H1 (cell line): ENCODE data around the gene PAFAH1B1. TPM values are rescaled to one million over a fixed set of nuclear protein-coding genes. Genes with fewer than 3 reads are reported as not detected.

ENCODE experiments used
- CTCF ChIA-PET: fragments of 300-600 bp; sonication (Branson Sonifier 250); formaldehyde crosslinking; loops from one replicate; lab custom pipeline; 2021; ENCODE audit not compliant: partially characterized antibody; lab: Charles Lee
- POLR2A ChIA-PET: fragments of 300-600 bp; sonication (Branson Sonifier 250); formaldehyde crosslinking; loops from one replicate; lab custom pipeline; 2021; ENCODE audit warnings: inconsistent platforms; ENCODE audit not compliant: partially characterized antibody; lab: Charles Lee
- DNase-seq, 2 experiments: peaks; one replicate each; pipeline versions ENCODE4 v3.0.0 to v3.0.0-alpha.2; 2010 to 2022; ENCODE audit warnings: low spot score in 2 of 2, low read depth in 1 of 2, mixed read lengths in 1 of 2
- FAIRE-seq: peaks from 2 replicates; lab custom pipeline; 2011; peaks lifted over from hg19 to GRCh38; lab: Jason Lieb, UNC
- H2AFZ ChIP-seq: 2 replicates; pipeline ENCODE4 v1.8.1; 2012; ENCODE audit warnings: low read length, inconsistent platforms
- H2AK5ac ChIP-seq: 2 replicates; pipeline ENCODE4 v1.6.1; 2013; ENCODE audit warnings: low read depth, low read length
- H2BK120ac ChIP-seq: replicated peaks from 2 replicates; pipeline ENCODE3; 2013; ENCODE audit warnings: low read depth, low read length, inconsistent platforms
- H2BK12ac ChIP-seq: 2 replicates; pipeline ENCODE4 v1.6.1; 2013; ENCODE audit warnings: low read depth, low read length
- H2BK15ac ChIP-seq: 2 replicates; pipeline ENCODE4 v1.6.1; 2013; ENCODE audit warnings: low read length
- H2BK20ac ChIP-seq: 2 replicates; pipeline ENCODE4 v1.6.1; 2013; ENCODE audit warnings: low read length
- H2BK5ac ChIP-seq: 2 replicates; pipeline ENCODE4 v1.6.1; 2013; ENCODE audit warnings: low read depth, low read length
- H3K14ac ChIP-seq: 2 replicates; pipeline ENCODE4 v1.6.1; 2013; ENCODE audit warnings: inconsistent platforms; ENCODE audit not compliant: insufficient read length
- H3K18ac ChIP-seq: 2 replicates; pipeline ENCODE4 v1.6.1; 2013; ENCODE audit warnings: low read length; ENCODE audit errors: extremely low read depth
- H3K23ac ChIP-seq: 2 replicates; pipeline ENCODE4 v1.6.1; 2013; ENCODE audit warnings: inconsistent platforms; ENCODE audit not compliant: insufficient read length
- H3K23me2 ChIP-seq: 2 replicates; pipeline ENCODE4 v1.6.1; 2013; ENCODE audit warnings: low read depth, low read length
- H3K27ac ChIP-seq: 2 replicates; pipeline ENCODE4 v1.6.1; 2011; ENCODE audit warnings: low read depth, low read length, inconsistent platforms
- H3K27me3 ChIP-seq, 4 experiments: replicated peaks in 1 of 4; 1 replicate in 1 of 4; 2 replicates in 3 of 4; pipeline versions ENCODE4 v1.6.1 to v1.8.1; 2011 to 2013; ENCODE audit warnings: low read length in 3 of 4, mild to moderate bottlenecking in 3 of 4, inconsistent platforms in 2 of 4, mixed read lengths in 2 of 4, moderate library complexity in 1 of 4; ENCODE audit not compliant: control insufficient read depth in 3 of 4, insufficient read depth in 3 of 4; ENCODE audit errors: extremely low read depth in 1 of 4
- H3K36me3 ChIP-seq, 4 experiments: 2 replicates each; pipeline versions ENCODE4 v1.6.1 to v1.8.1; 2011 to 2013; ENCODE audit warnings: mild to moderate bottlenecking in 4 of 4, low read length in 3 of 4, moderate library complexity in 2 of 4, control low read depth in 1 of 4, inconsistent platforms in 1 of 4; ENCODE audit not compliant: insufficient read depth in 4 of 4, control insufficient read depth in 2 of 4
- H3K4ac ChIP-seq: replicated peaks from 2 replicates; pipeline ENCODE3; 2013; ENCODE audit warnings: low read length, low read depth, mixed read lengths, inconsistent platforms; ENCODE audit not compliant: insufficient read length
- H3K4me1 ChIP-seq, 4 experiments: replicated peaks in 1 of 4; 1 replicate in 1 of 4; 2 replicates in 3 of 4; pipeline versions ENCODE4 v1.6.1 to v1.8.1; 2011 to 2013; ENCODE audit warnings: low read length in 3 of 4, inconsistent platforms in 2 of 4, mixed read lengths in 1 of 4; ENCODE audit not compliant: insufficient read depth in 4 of 4, control insufficient read depth in 3 of 4
- H3K4me2 ChIP-seq, 2 experiments: 2 replicates each; pipeline versions ENCODE4 v1.6.1 to v1.8.1; 2011 to 2013; ENCODE audit warnings: low read depth in 2 of 2, low read length in 2 of 2, control low read depth in 1 of 2, inconsistent platforms in 1 of 2, mild to moderate bottlenecking in 1 of 2; ENCODE audit not compliant: insufficient read depth in 1 of 2
- H3K4me3 ChIP-seq, 4 experiments: fragments of 200-600, 300-600 bp in 1 of 4; sonication (generic), shearing (Covaris generic), sonication (Bioruptor Twin) in 1 of 4; 2 replicates each; pipeline versions ENCODE4 v1.5.1 to v1.8.1; 2011 to 2016; ENCODE audit warnings: low read length in 4 of 4, low read depth in 3 of 4, control low read depth in 2 of 4, inconsistent platforms in 2 of 4, mild to moderate bottlenecking in 2 of 4, mixed read lengths in 1 of 4, moderate library complexity in 1 of 4; ENCODE audit not compliant: insufficient read depth in 2 of 4; ENCODE audit errors: extremely low read depth in 1 of 4
- H3K56ac ChIP-seq: replicated peaks from 2 replicates; pipeline ENCODE3; 2013; ENCODE audit warnings: low read depth, mild to moderate bottlenecking, mixed read lengths, low read length, inconsistent platforms; ENCODE audit not compliant: insufficient read length
- H3K79me1 ChIP-seq: 2 replicates; pipeline ENCODE4 v1.6.1; 2013; ENCODE audit warnings: low read depth, low read length, control low read depth
- H3K79me2 ChIP-seq, 2 experiments: 2 replicates each; pipeline versions ENCODE4 v1.6.1 to v1.8.1; 2012 to 2013; ENCODE audit warnings: low read length in 2 of 2, mild to moderate bottlenecking in 2 of 2, inconsistent platforms in 1 of 2; ENCODE audit not compliant: insufficient read depth in 2 of 2, control insufficient read depth in 1 of 2
- H3K9ac ChIP-seq, 4 experiments: replicated peaks in 1 of 4; 1 replicate in 1 of 4; 2 replicates in 3 of 4; pipeline versions ENCODE4 v1.6.1 to v1.8.1; 2011 to 2013; ENCODE audit warnings: low read depth in 3 of 4, low read length in 3 of 4, control low read depth in 2 of 4, mild to moderate bottlenecking in 2 of 4, moderate library complexity in 2 of 4, inconsistent platforms in 1 of 4; ENCODE audit errors: extremely low read depth in 1 of 4
- H3K9me3 ChIP-seq, 2 experiments: 2 replicates each; pipeline versions ENCODE4 v1.6.1 to v1.8.1; 2012 to 2013; ENCODE audit warnings: mild to moderate bottlenecking in 2 of 2, moderate library complexity in 2 of 2, control low read depth in 1 of 2, inconsistent platforms in 1 of 2, low read depth in 1 of 2, low read length in 1 of 2, mixed read lengths in 1 of 2; ENCODE audit not compliant: insufficient read depth in 2 of 2
- H4K20me1 ChIP-seq, 2 experiments: replicated peaks in 1 of 2; 2 replicates each; pipeline versions ENCODE3 to v1.8.1; 2011 to 2013; ENCODE audit warnings: inconsistent platforms in 2 of 2, low read length in 2 of 2, mild to moderate bottlenecking in 1 of 2; ENCODE audit not compliant: insufficient read depth in 2 of 2, control insufficient read depth in 1 of 2
- H4K5ac ChIP-seq: 2 replicates; pipeline ENCODE4 v1.6.1; 2013; ENCODE audit warnings: low read length, low read depth, mixed read lengths, inconsistent platforms; ENCODE audit not compliant: insufficient read length
- H4K8ac ChIP-seq: 2 replicates; pipeline ENCODE4 v1.8.0; 2013; ENCODE audit warnings: mild to moderate bottlenecking, moderate library complexity, low read length, inconsistent platforms; ENCODE audit not compliant: insufficient read depth; ENCODE audit errors: extremely low read depth
- H4K91ac ChIP-seq: replicated peaks from 2 replicates; pipeline ENCODE3; 2013; ENCODE audit warnings: low read length, mixed read lengths, inconsistent platforms; ENCODE audit not compliant: insufficient read length
- WGBS, 2 experiments: shearing (Covaris generic) in 1 of 2; methylation state at CpG; one replicate each; pipeline versions ENCODE4 v1.1.6 to v1.1.7; 2013 to 2015; ENCODE audit warnings: low lambda C conversion rate in 2 of 2, mixed read lengths in 2 of 2, inconsistent platforms in 1 of 2, low coverage in 1 of 2, missing lambda C conversion rate in 1 of 2; ENCODE audit not compliant: insufficient replicate concordance in 2 of 2, insufficient coverage in 1 of 2, insufficient read length in 1 of 2; ENCODE audit errors: extremely low coverage in 1 of 2, missing lambda C conversion rate in 1 of 2; 5-methylcytosine and 5-hydroxymethylcytosine counted together
- polyA plus RNA-seq, 7 experiments: library from polyadenylated mRNA; depleted of rRNA in 3 of 7; stranded (reverse) in 5 of 7; unstranded in 2 of 7; fragments of >200 nt in 5 of 7; fragments of 200-250 nt in 2 of 7; gene quantifications; 1 replicate in 5 of 7; 2 replicates in 1 of 7; 4 replicates in 1 of 7; pipeline versions ENCODE4 v1.2.1 to v1.2.3, GENCODE V29; 2011 to 2013; ENCODE audit warnings: missing spikeins in 2 of 7, mixed read lengths in 2 of 7
- total RNA-seq: library from RNA; stranded (reverse); fragmentation: NEBNext Ultra II Directional; extraction: Animal tissue kit (Norgen Biotek cat#: 25700); gene quantifications from 2 replicates; pipeline ENCODE4 v1.2.1, GENCODE V29; 2021

The PAFAH1B1 gene
- total and polyA plus RNA-seq, 2 of the 8 experiments (the other 6 are each of a cell fraction or from before 2014, with no cell fraction given) = 42.0 to 152 TPM

DNA sequence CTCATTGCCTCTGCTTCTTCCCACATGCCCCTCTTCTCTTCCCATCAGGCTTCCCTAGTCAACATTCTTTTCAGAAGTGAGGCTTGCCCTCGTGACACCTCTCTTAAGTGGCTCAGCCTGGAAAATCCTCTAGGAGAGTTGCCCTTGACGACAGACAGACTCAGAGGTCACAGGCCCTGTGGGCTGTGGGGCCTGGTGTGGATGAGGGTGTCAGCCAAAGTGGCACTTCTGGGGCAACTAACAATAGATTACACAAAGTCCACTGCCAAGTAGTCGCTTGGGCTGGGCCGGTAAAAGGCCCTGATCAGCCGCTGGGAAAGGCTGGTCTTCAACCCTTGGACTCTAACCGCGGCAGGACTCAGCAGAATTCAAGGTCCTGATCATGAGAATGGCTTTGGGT lies 48.1 kb upstream of the PAFAH1B1 start:
- Histone ChIP-seq H4K91ac (no peak overlapping the region), H3K9me3 (no peaks in the 10 kb centered on the region), H4K8ac (no peak overlapping the region), H2AK5ac (no peak overlapping the region), H3K36me3 (no peaks in the 10 kb centered on the region), H3K79me1 (no peaks in the 10 kb centered on the region), H2BK5ac (no peak overlapping the region), H2BK20ac (no peak overlapping the region), H2AFZ (0 out of 2 replicates have a peak overlapping the region, but pooled peaks have one; percentile 57), H3K14ac (no peak overlapping the region), H3K4ac (no peak overlapping the region), H2BK120ac (no peak overlapping the region), H3K4me3 (no peak overlapping the region), H3K23me2 (no peaks in the 10 kb centered on the region), H4K20me1 (no peaks in the 10 kb centered on the region), H3K56ac (no peak overlapping the region), H3K4me1 (no peaks in the 10 kb centered on the region), H3K27ac (no peak overlapping the region), H3K27me3 (no peaks in the 10 kb centered on the region), H2BK12ac (no peak overlapping the region), H4K5ac (no peak overlapping the region), H3K4me2 (no peak overlapping the region), H3K18ac (no peak overlapping the region), H2BK15ac (no peak overlapping the region), H3K79me2 (no peaks in the 10 kb centered on the region), H3K23ac (no peak overlapping the region), H3K9ac (no peak overlapping the region)
- DNase-seq (no peak), FAIRE-seq (no peak)
- WGBS, 2 experiments = 89% methylated on average over 7 of the region's 7 CpGs; no CpG with 5 or more reads in 1 of the 2 experiments
- POLR2A ChIA-PET = interaction anchor here (1.2 kb wide), 1 partner anchor 34 kb away, joined by 3 read pairs; the partner anchor contains the start of gene METTL16
- CTCF ChIA-PET = interaction anchor here (1.6 kb wide), 1 partner anchor 51 kb away, joined by 6 read pairs; no protein-coding TSS in a partner anchor
